GM12892 (cell line): ENCODE results near the gene LAMA1.

Experiments
- POLR2A ChIP-seq: IDR thresholded peaks from 2 replicates; pipeline ENCODE4 v1.6.1; 2011; ENCODE audit warnings: low read depth, low read length, control low read depth
- POLR2AphosphoS5 ChIP-seq: IDR thresholded peaks from 2 replicates; pipeline ENCODE4 v1.6.1; 2011; ENCODE audit warnings: low read depth, low read length, control low read depth

GRCh38 chr18:7164323-7165004 is 46.9 kb upstream of the LAMA1 start:
- TF ChIP-seq POLR2A (no peak), POLR2AphosphoS5 (no peak)
